ENCODE data around the gene FRMPD4.

FRMPD4 gene

GRCh38 chrX:12372111-12372510 is 233.8 kb downstream of the FRMPD4 start:
- DNase-seq: no peak

GRCh38 chrX:12374286-12374685 is 236.0 kb downstream of the FRMPD4 start:
- no peak for DNase-seq

GRCh38 chrX:12378253-12378652 is 240.0 kb downstream of the FRMPD4 start:
- DNase-seq: no peak

GRCh38 chrX:12378706-12379105 is 240.4 kb downstream of the FRMPD4 start:
- no peak for DNase-seq

GRCh38 chrX:12379671-12380070 is 241.4 kb downstream of the FRMPD4 start:
- DNase-seq: no peak

GRCh38 chrX:12383196-12383595 is 244.9 kb downstream of the FRMPD4 start:
- no peak for DNase-seq

- DNase-seq: no peak
Measured at GRCh38 chrX:12390301-12390700, 252.0 kb downstream of the FRMPD4 start.

GRCh38 chrX:12396584-12396983 is 258.3 kb downstream of the FRMPD4 start:
- no peak for DNase-seq

GRCh38 chrX:12400218-12400617 is 261.9 kb downstream of the FRMPD4 start:
- no peak for DNase-seq

- no peak for DNase-seq
Measured at GRCh38 chrX:12401252-12401651, 263.0 kb downstream of the FRMPD4 start.

GRCh38 chrX:12403474-12404082 is 265.3 kb downstream of the FRMPD4 start:
- no peak for DNase-seq

- DNase-seq: no peak
Measured at GRCh38 chrX:12405306-12405705, 267.0 kb downstream of the FRMPD4 start.

- DNase-seq: no peak
Measured at GRCh38 chrX:12410523-12410922, 272.2 kb downstream of the FRMPD4 start.

- DNase-seq: no peak
Measured at GRCh38 chrX:12411831-12412230, 273.6 kb downstream of the FRMPD4 start.

GRCh38 chrX:12412561-12412960 is 274.3 kb downstream of the FRMPD4 start:
- DNase-seq: no peak

- DNase-seq: no peak
Measured at GRCh38 chrX:12419591-12419990, 281.3 kb downstream of the FRMPD4 start.

GRCh38 chrX:12421918-12422317 is 283.6 kb downstream of the FRMPD4 start:
- DNase-seq: no peak

GRCh38 chrX:12423346-12423745 is 285.1 kb downstream of the FRMPD4 start:
- DNase-seq: no peak

- no peak for DNase-seq
Measured at GRCh38 chrX:12425496-12425895, 287.2 kb downstream of the FRMPD4 start.

- no peak for DNase-seq
Measured at GRCh38 chrX:12426420-12426819, 288.1 kb downstream of the FRMPD4 start.

- no peak for DNase-seq
Measured at GRCh38 chrX:12434493-12434892, 296.2 kb downstream of the FRMPD4 start.

- no peak for DNase-seq
Measured at GRCh38 chrX:12439416-12439815, 301.1 kb downstream of the FRMPD4 start.

- DNase-seq: no peak
Measured at GRCh38 chrX:12440246-12440645, 302.0 kb downstream of the FRMPD4 start.

GRCh38 chrX:12441381-12442128 is 303.3 kb downstream of the FRMPD4 start:
- DNase-seq: no peak

Data from eye (tissue), 1 donor.